ENCODE data around the gene TMEM154.

The TMEM154 gene, protein sequence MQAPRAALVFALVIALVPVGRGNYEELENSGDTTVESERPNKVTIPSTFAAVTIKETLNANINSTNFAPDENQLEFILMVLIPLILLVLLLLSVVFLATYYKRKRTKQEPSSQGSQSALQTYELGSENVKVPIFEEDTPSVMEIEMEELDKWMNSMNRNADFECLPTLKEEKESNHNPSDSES

DNA sequence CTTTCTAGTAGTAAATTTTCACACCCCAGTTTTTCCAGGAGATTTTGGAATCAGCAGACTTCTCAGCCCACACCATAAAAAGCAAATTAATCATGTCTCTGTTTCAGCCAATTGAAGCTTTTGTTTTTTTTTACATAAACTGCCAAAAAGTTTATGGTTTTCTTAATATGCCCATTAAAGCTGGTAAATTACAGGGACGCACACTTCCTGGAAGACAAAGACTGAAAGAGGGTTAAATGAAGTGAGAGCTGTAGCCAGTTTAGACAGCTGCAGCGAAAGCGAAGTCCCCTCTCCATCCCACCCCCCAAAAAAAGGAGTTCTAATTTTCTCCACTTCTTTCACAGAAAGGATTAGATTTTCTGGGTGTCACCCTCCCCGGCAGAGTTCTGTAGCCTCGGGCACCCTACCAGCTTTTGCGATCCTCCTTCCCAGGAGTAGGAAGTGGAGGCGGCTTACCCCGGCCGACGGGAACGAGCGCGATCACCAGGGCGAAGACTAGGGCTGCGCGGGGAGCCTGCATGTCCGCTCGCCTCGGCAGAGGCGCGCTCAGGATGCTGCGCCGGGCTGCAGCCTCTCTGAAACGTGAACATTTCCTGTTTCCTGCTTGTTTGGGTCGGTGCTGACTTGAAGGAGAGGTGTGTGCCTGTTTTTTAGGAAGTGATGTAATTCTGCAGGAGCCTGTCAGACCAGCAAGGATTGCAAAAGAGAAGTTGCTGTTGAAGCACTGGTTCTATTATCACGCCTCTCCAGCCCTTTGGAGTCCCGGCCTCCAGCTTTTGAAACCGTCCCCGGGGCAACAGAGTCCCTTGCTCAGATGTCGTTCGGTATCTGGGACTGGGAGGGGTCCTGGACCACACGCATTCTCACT is at the start of gene TMEM154:
Gene TMEM154 (minus strand): TSS at position 584 of the 868 bp plus-strand sequence. CDS start 64 bp downstream, at position 520.
- in situ Hi-C loops (cut with MboI; ENCODE audit: low sequenced_read_pairs, unreplicated experiment): no loop called here
- TF ChIP-seq, protein P1, sequence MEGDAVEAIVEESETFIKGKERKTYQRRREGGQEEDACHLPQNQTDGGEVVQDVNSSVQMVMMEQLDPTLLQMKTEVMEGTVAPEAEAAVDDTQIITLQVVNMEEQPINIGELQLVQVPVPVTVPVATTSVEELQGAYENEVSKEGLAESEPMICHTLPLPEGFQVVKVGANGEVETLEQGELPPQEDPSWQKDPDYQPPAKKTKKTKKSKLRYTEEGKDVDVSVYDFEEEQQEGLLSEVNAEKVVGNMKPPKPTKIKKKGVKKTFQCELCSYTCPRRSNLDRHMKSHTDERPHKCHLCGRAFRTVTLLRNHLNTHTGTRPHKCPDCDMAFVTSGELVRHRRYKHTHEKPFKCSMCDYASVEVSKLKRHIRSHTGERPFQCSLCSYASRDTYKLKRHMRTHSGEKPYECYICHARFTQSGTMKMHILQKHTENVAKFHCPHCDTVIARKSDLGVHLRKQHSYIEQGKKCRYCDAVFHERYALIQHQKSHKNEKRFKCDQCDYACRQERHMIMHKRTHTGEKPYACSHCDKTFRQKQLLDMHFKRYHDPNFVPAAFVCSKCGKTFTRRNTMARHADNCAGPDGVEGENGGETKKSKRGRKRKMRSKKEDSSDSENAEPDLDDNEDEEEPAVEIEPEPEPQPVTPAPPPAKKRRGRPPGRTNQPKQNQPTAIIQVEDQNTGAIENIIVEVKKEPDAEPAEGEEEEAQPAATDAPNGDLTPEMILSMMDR (IDR thresholded peaks at IDR 0.05; ENCODE audit: borderline replicate concordance, control extremely low read depth, extremely low read depth, insufficient read depth, missing control alignments): no peak
- DNase-seq (ENCODE audit: low spot score): peak; percentile 74

DNA sequence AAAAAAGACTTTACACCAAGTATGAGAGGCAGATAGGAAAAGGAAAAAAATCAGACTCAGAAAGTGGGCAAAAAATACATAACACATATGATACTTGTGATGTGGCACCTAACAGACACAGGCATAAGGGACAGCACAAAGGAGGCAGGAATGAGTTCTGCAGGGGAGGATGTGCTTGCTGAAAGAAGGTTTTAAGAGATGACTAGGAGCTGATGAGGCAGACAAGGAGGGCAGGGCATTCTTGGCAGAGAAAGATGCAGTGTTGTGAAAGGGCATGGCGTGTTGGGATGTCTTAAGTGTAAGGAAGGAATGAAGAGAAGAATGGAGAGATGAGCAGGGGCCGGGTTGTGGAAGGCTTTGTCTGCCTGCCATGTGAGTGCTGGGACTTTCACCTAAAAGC is 49.7 kb upstream of the TMEM154 start:
- in situ Hi-C loops (cut with MboI; ENCODE audit: low sequenced_read_pairs, unreplicated experiment): no loop called here
- DNase-seq (ENCODE audit: low spot score): no peak
- TF ChIP-seq, protein P1 (IDR thresholded peaks at IDR 0.05; ENCODE audit: borderline replicate concordance, control extremely low read depth, extremely low read depth, insufficient read depth, missing control alignments): no peak

DNA sequence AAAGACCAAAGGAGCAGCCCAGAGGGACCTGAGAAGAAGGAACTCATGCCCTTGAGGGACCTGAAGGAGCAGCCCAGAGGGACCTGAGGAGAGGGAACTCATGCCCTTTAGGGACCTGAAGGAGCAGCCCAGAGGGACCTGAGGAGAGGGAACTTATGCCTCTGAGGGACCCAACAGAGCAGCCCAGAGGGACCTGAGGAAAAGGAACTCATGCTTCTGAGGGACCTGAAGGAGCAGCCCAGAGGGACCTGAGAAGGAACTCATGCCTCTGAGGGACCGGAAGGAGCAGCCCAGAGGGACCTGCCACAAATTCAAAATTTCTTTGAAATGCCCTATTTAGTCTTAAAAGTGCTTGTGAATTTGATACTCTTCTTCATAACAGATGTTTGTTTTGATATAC is 48.5 kb upstream of the TMEM154 start:
- no peak for DNase-seq (ENCODE audit: low spot score)
- in situ Hi-C loops (cut with MboI; ENCODE audit: low sequenced_read_pairs, unreplicated experiment): no loop called here
- TF ChIP-seq, protein P1 (IDR thresholded peaks at IDR 0.05; ENCODE audit: borderline replicate concordance, control extremely low read depth, extremely low read depth, insufficient read depth, missing control alignments): no peak

DNA sequence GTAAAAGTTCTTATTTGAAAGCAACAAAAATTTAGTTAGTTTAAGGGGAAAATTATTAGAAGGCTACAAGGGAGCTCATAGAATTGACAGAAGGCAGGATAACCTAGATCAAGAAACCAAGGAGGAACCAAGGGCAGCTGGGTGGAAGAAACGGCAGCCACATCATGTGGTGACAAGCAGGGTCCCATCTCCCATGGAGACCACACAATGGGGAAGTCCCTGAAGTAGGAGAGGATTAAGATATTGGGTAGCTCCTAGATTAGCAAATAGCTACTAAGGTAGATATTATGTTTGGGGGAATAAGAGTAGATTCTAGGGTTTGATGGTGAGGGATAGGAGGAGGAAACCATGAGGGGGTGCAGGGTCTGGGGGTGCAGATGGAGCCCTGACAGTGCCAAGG is 48.0 kb upstream of the TMEM154 start:
- no peak for DNase-seq (ENCODE audit: low spot score)
- in situ Hi-C loops (cut with MboI; ENCODE audit: low sequenced_read_pairs, unreplicated experiment): no loop called here
- TF ChIP-seq, protein P1 (IDR thresholded peaks at IDR 0.05; ENCODE audit: borderline replicate concordance, control extremely low read depth, extremely low read depth, insufficient read depth, missing control alignments): no peak

DNA sequence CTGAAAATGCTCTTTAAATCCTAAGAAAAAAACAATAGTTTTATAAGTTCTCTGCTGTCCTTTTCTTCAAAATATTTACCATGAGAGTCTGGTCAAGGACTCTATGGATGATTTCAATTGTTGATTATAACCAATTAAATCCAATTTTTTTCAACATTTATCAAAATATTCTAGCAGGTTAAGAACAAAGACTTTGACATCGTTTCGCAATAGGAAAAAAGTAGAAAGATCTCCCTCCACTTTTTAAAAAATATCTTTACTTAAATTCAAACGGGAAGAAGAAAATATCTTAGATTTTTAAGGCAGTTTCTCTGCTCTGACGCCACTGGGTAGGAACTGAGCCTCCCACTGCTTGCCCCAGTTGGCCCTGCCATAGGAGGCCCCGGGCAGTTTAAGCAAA is 44.7 kb upstream of the TMEM154 start:
- DNase-seq (ENCODE audit: low spot score): no peak
- TF ChIP-seq, protein P1 (IDR thresholded peaks at IDR 0.05; ENCODE audit: borderline replicate concordance, control extremely low read depth, extremely low read depth, insufficient read depth, missing control alignments): no peak
- in situ Hi-C loops (cut with MboI; ENCODE audit: low sequenced_read_pairs, unreplicated experiment): no loop called here

DNA sequence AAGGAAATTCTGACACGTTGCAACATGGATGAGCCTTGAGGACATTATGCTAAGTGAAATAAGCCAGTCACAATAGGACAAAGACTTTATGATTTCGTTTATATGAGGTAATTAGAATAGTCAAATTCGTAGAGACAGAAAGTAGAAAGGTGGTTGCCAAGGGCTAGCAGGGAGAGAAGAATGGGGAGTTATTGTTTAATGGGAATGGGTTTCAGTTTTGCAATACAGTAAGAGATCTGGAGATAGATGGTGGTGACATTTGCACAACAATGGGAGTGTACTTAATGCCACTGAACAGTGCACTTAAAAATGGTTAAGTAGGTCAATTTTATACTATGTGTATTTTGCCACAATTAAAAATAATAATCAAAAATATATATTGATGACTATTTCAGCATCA is 43.4 kb upstream of the TMEM154 start:
- in situ Hi-C loops (cut with MboI; ENCODE audit: low sequenced_read_pairs, unreplicated experiment): no loop called here
- TF ChIP-seq, protein P1 (IDR thresholded peaks at IDR 0.05; ENCODE audit: borderline replicate concordance, control extremely low read depth, extremely low read depth, insufficient read depth, missing control alignments): no peak
- no peak for DNase-seq (ENCODE audit: low spot score)

All from GM13976 (cell line).